Spleen (tissue), 11 donors: ENCODE measurements around the gene NFKBIZ. TPM values are rescaled to one million over a fixed set of nuclear protein-coding genes. Genes with fewer than 3 reads are reported as not detected.
"Not testable (repeated sequence)": the region's sequence is repeated elsewhere in the genome, so short reads cannot be mapped to it uniquely, and the experiment has no call there.

Experiments
- DNase-seq: peaks from one replicate; pipeline ENCODE4 v3.0.0-alpha.2; 2020
- H3K27ac ChIP-seq, 8 donors: fragments of 200-600 bp; sonication (generic) in 7 of 8; 1 replicate in 4 of 8; 2 replicates in 4 of 8; pipeline versions ENCODE4 v1.5.0 to v1.8.0; 2016 to 2021; ENCODE audit warnings: inconsistent platforms in 4 of 8, mild to moderate bottlenecking in 4 of 8, moderate library complexity in 1 of 8
- H3K27me3 ChIP-seq, 7 donors: fragments of 200-600 bp; sonication (generic) in 6 of 7; replicated peaks in 1 of 7; 1 replicate in 4 of 7; 2 replicates in 3 of 7; pipeline versions ENCODE4 v1.5.0 to v1.8.0; 2016 to 2021; ENCODE audit warnings: inconsistent platforms in 3 of 7, mild to moderate bottlenecking in 1 of 7
- H3K36me3 ChIP-seq, 6 donors: fragments of 200-600 bp; sonication (generic) in 5 of 6; 1 replicate in 4 of 6; 2 replicates in 2 of 6; pipeline versions ENCODE4 v1.5.0 to v1.8.0; 2016 to 2021; ENCODE audit warnings: inconsistent platforms in 2 of 6
- H3K4me1 ChIP-seq, 6 donors: fragments of 200-600 bp; sonication (generic) in 5 of 6; 1 replicate in 3 of 6; 2 replicates in 3 of 6; pipeline versions ENCODE4 v1.5.0 to v1.8.0; 2016 to 2021; ENCODE audit warnings: inconsistent platforms in 3 of 6
- H3K4me3 ChIP-seq, 8 donors: fragments of 200-600 bp; sonication (generic) in 7 of 8; 1 replicate in 4 of 8; 2 replicates in 4 of 8; pipeline versions ENCODE4 v1.5.0 to v1.8.0; 2016 to 2021; ENCODE audit warnings: inconsistent platforms in 4 of 8, mild to moderate bottlenecking in 4 of 8, moderate library complexity in 2 of 8
- H3K9me3 ChIP-seq, 8 donors: fragments of 200-600 bp; sonication (generic) in 7 of 8; 1 replicate in 4 of 8; 2 replicates in 4 of 8; pipeline versions ENCODE4 v1.5.0 to v1.8.0; 2016 to 2021; ENCODE audit warnings: inconsistent platforms in 4 of 8
- POLR2A ChIP-seq, 3 donors: fragments of 450-650 bp; IDR thresholded peaks; one replicate each; pipeline ENCODE4 v1.5.1; 2017; ENCODE audit warnings: antibody characterized with exemption in 3 of 3, mild to moderate bottlenecking in 1 of 3
- POLR2AphosphoS5 ChIP-seq, 3 donors: sonication (generic); formaldehyde crosslinking; IDR thresholded peaks; one replicate each; pipeline ENCODE4 v1.5.1; 2017; ENCODE audit warnings: antibody characterized with exemption in 3 of 3
- WGBS, 5 donors: extraction: QIAGEN DNeasy Blood & Tissue Kit in 3 of 5; methylation state at CpG; one replicate each; pipeline versions ENCODE4 v1.1.5 to v1.1.7; 2013 to 2018; 5-methylcytosine and 5-hydroxymethylcytosine counted together
- intact Hi-C: fragments of 100-400 bp; cut with DNase I; formaldehyde crosslinking; loops from one replicate; pipeline ENCODE4 v1.15.0; 2023; ENCODE audit warnings: low total_unique reads
- polyA plus RNA-seq, 3 donors: library from polyadenylated mRNA; stranded (reverse); fragments of 200-250 nt; gene quantifications; one replicate each; pipeline ENCODE4 v1.2.1, GENCODE V29; 2013
- total RNA-seq, 7 donors: library from RNA; depleted of rRNA in 3 of 7; stranded (reverse); fragments of >200 nt in 3 of 7; fragmentation: NEBNext Ultra II Directional in 4 of 7; extraction: Animal tissue kit (Norgen Biotek cat#: 25700) in 4 of 7; gene quantifications; one replicate each; pipeline versions ENCODE4 v1.1.0 to v1.2.1, GENCODE V29; 2016 to 2021
- TF ChIP-seq, protein P1 (sequence below), 11 experiments: fragments of 200-600 bp in 7 of 11; fragments of 450-650 bp in 4 of 11; sonication (generic) in 4 of 11; IDR thresholded peaks in 8 of 11; conservative IDR thresholded peaks in 3 of 11; 1 replicate in 7 of 11; 2 replicates in 4 of 11; pipeline versions ENCODE4 v1.4.0 to v1.8.0; 2016 to 2021; ENCODE audit warnings: antibody characterized with exemption in 11 of 11, inconsistent platforms in 4 of 11, mild to moderate bottlenecking in 1 of 11
- donor health status: healthy with polysubstance abuse.
- donor health status: DM: no; HTN: no; CAD: no; lungs with moderate emphysema.
- donor health status: DM: no; HTN: no; CAD: no.
- donor health status: Bipolar disorder and iron deficiency.
- donor health status: healthy.
- donor health status: DM: no; HTN: no; CAD: no.
- donor health status: DM: yes; HTN: yes; CAD: no.

The NFKBIZ gene
- total and polyA plus RNA-seq, 10 donors: 11.6 to 220 (median 90.1) TPM

DNA sequence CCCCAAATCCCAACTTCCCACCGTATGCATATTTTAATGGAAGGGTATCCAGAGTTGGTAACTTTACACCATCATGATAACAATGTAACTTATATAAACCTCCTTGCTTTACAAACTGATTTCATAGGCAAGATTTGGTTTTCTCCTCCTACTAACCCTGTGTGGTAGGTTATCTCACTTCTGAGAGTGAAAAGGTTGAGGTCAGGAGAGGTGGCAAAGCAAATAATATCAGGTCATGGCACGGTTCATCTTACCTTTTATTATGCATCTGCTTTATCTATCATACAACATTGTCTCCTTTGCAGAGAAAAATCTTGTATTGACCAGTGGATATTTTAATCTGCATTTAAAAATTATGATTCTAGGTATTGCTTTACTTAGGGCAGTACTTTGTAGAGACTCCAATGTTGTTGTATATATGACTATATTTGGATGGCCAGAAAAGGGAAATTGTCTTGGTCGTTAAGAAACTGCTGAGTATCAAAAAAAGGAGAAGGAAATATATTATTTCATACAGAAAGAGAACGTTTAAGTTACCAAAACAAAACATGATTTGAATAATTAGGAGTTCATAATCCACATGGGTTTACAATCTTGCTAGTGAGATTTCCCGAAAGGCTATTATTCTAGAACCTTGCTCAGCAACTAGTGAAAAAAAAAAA, 30.4 kb downstream of the NFKBIZ start:
- no peaks in the 10 kb centered on the region for H3K36me3 ChIP-seq
- peaks cover 0 to 19% (median 0%) of the 10 kb centered on the region in 6 donors for H3K4me1 ChIP-seq
- TF ChIP-seq POLR2A (IDR thresholded peaks at IDR 0.05): no peak
- TF ChIP-seq POLR2AphosphoS5 (IDR thresholded peaks at IDR 0.05): no peak
- TF ChIP-seq, protein P1, sequence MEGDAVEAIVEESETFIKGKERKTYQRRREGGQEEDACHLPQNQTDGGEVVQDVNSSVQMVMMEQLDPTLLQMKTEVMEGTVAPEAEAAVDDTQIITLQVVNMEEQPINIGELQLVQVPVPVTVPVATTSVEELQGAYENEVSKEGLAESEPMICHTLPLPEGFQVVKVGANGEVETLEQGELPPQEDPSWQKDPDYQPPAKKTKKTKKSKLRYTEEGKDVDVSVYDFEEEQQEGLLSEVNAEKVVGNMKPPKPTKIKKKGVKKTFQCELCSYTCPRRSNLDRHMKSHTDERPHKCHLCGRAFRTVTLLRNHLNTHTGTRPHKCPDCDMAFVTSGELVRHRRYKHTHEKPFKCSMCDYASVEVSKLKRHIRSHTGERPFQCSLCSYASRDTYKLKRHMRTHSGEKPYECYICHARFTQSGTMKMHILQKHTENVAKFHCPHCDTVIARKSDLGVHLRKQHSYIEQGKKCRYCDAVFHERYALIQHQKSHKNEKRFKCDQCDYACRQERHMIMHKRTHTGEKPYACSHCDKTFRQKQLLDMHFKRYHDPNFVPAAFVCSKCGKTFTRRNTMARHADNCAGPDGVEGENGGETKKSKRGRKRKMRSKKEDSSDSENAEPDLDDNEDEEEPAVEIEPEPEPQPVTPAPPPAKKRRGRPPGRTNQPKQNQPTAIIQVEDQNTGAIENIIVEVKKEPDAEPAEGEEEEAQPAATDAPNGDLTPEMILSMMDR (IDR thresholded peaks at IDR 0.05 in 8 of 11, conservative IDR thresholded peaks at IDR 0.05 in 3 of 11): no peak
- no peak overlapping the region for H3K4me3 ChIP-seq
- intact Hi-C loops: no loop called here
- H3K27ac ChIP-seq: peak overlapping the region in 5 of 8 donors; percentile 37 to 56 (median 45)
- H3K9me3 ChIP-seq: no peaks in the 10 kb centered on the region
- no peak for DNase-seq
- WGBS, 5 donors: 35 to 44% (median 40%) methylated on average over 5 of the region's 5 CpGs
- no peaks in the 10 kb centered on the region for H3K27me3 ChIP-seq

DNA sequence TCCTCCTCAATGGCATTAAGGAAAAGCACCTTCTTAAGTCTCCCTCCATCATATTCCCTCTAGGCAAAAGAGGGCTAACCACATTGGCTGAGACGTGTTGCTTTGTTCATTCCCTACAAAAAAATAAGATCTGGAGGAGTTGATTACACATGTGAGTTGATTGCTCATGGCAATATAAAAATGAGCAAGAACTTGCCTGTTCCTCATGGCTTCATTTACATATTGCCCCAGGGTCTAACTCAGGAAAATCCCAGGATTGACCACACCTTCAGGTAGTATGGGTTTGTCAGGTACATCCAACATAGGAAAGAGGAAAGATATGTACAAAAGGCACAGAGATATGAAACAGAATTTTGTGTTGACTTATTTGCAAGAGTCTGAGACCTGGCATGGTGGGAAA, 35.5 kb downstream of the NFKBIZ start:
- H3K27me3 ChIP-seq: no peaks in the 10 kb centered on the region
- H3K4me1 ChIP-seq: peaks cover 0 to 10% (median 0%) of the 10 kb centered on the region in 6 donors
- peaks cover 0 to 5% (median 0%) of the 10 kb centered on the region in 8 donors for H3K9me3 ChIP-seq
- H3K36me3 ChIP-seq: no peaks in the 10 kb centered on the region
- intact Hi-C loops: no loop called here
- 88 to 95% (median 88%) methylated on average over 1 of the region's 1 CpG for WGBS, 5 donors
- no peak overlapping the region for H3K27ac ChIP-seq
- no peak overlapping the region for H3K4me3 ChIP-seq
- DNase-seq: no peak
- TF ChIP-seq, protein P1 (IDR thresholded peaks at IDR 0.05 in 8 of 11, conservative IDR thresholded peaks at IDR 0.05 in 3 of 11): no peak
- no peak for TF ChIP-seq POLR2A (IDR thresholded peaks at IDR 0.05)
- no peak for TF ChIP-seq POLR2AphosphoS5 (IDR thresholded peaks at IDR 0.05)

DNA sequence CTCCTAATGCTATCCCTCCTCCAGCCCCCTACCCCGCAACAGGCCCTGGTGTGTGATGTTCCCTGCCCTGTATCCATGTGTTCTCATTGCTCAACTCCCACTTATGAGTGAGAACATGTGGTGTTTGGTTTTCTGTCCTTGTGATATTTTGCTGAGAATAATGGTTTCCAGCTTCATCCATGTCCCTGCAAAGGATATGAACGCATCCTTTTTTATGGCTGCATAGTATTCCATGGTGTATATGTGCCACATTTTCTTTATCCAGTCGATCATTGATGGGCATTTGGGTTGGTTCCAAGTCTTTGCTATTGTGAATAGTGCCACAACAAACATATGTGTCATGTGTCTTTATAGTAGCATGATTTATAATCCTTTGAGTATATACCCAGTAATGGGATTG, 36.3 kb downstream of the NFKBIZ start:
- H3K27ac ChIP-seq, H3K4me1 ChIP-seq, H3K4me3 ChIP-seq, intact Hi-C loops, H3K36me3 ChIP-seq, H3K27me3 ChIP-seq, H3K9me3 ChIP-seq, DNase-seq: not testable (repeated sequence)
- 90 to 97% (median 95%) methylated on average over 3 of the region's 3 CpGs for WGBS, 5 donors

DNA sequence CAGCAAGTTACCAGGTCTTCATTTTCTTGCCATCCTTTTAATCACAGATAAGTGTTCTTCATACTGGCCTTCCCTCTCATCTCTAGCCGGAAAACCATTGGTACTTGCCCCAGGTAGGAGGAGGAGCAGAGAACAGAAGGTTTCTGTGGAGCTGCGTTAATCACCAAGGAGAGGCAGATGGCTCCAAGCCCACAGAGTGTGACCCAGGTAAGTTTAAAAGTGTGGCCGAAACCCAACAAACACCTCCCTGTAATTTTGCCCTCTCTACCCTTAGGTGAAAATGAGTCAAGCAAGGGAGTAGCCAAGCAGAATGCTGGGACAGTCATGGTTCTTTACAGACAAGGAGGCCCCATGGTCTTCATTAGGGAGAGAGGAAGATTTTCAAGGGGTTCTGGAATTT, 37.3 kb downstream of the NFKBIZ start:
- H3K27me3 ChIP-seq: no peaks in the 10 kb centered on the region
- intact Hi-C loops: no loop called here
- H3K4me3 ChIP-seq: no peak overlapping the region
- H3K4me1 ChIP-seq: no peaks in the 10 kb centered on the region
- TF ChIP-seq, protein P1 (IDR thresholded peaks at IDR 0.05 in 8 of 11, conservative IDR thresholded peaks at IDR 0.05 in 3 of 11): no peak
- no peak for TF ChIP-seq POLR2AphosphoS5 (IDR thresholded peaks at IDR 0.05)
- no peak for TF ChIP-seq POLR2A (IDR thresholded peaks at IDR 0.05)
- WGBS, 5 donors: 89 to 98% (median 95%) methylated on average over 3 of the region's 3 CpGs
- no peak for DNase-seq
- peaks cover 0 to 5% (median 0%) of the 10 kb centered on the region in 8 donors for H3K9me3 ChIP-seq
- no peak overlapping the region for H3K27ac ChIP-seq
- H3K36me3 ChIP-seq: no peaks in the 10 kb centered on the region
